ENCODE results near the gene CES4A.

CES4A gene

GRCh38 chr16:67029254-67030096 lies 41.1 kb downstream of the CES4A start:
- peak overlapping the region; percentile 79 for H3K4me3 ChIP-seq (ENCODE audit: low read length)
- peak; percentile 61 for DNase-seq (ENCODE audit: low read depth)
- no peak for TF ChIP-seq CTCF (conservative IDR thresholded peaks at IDR 0.05; ENCODE audit: low read length)

GRCh38 chr16:67030221-67030962 lies 42.0 kb downstream of the CES4A start:
- peak overlapping the region; percentile 79 for H3K4me3 ChIP-seq (ENCODE audit: low read length)
- DNase-seq (ENCODE audit: low read depth): no peak
- no peak for TF ChIP-seq CTCF (conservative IDR thresholded peaks at IDR 0.05; ENCODE audit: low read length)

- no peak for TF ChIP-seq CTCF (conservative IDR thresholded peaks at IDR 0.05; ENCODE audit: low read length)
- H3K4me3 ChIP-seq (ENCODE audit: low read length): no peak overlapping the region
- peak; percentile 49 for DNase-seq (ENCODE audit: low read depth)
Observed at GRCh38 chr16:67034487-67034886, 46.1 kb downstream of the CES4A start.

GRCh38 chr16:67035364-67035763 lies 47.0 kb downstream of the CES4A start:
- no peak for TF ChIP-seq CTCF (conservative IDR thresholded peaks at IDR 0.05; ENCODE audit: low read length)
- no peak for DNase-seq (ENCODE audit: low read depth)

GRCh38 chr16:67036323-67036741 lies 47.9 kb downstream of the CES4A start:
- no peak overlapping the region for H3K4me3 ChIP-seq (ENCODE audit: low read length)
- no peak for TF ChIP-seq CTCF (conservative IDR thresholded peaks at IDR 0.05; ENCODE audit: low read length)
- peak; percentile 26 for DNase-seq (ENCODE audit: low read depth)

More at GRCh38 chr16:67035364-67035763, 47.0 kb downstream of the CES4A start:
- no peak overlapping the region for H3K4me3 ChIP-seq (ENCODE audit: low read length)

- no peak for TF ChIP-seq CTCF (conservative IDR thresholded peaks at IDR 0.05; ENCODE audit: low read length)
- no peak for DNase-seq (ENCODE audit: low read depth)
- no peak overlapping the region for H3K4me3 ChIP-seq (ENCODE audit: low read length)
Observed at GRCh38 chr16:67039260-67040020, 51.1 kb downstream of the CES4A start.

All from AG10803 (cell line).